ENCODE results near the gene SALL2. TPM values are rescaled to one million over a fixed set of nuclear protein-coding genes. Genes with fewer than 3 reads are reported as not detected.

The SALL2 gene
- total and polyA plus RNA-seq, 2 experiments from 2014 or later = 9.5 to 11.8 TPM

GRCh38 chr14:21520767-21521166 lies 5.4 kb downstream of the SALL2 start:
- no peaks in the 10 kb centered on the region for H3K36me3 ChIP-seq (replicated peaks; ENCODE audit: insufficient read depth, low read depth)
- H2AFZ ChIP-seq = no peak overlapping the region
- H3K27ac ChIP-seq = no peak overlapping the region
- H3K4me3 ChIP-seq = no peak overlapping the region
- 81% methylated on average over 1 of the region's 1 CpG for WGBS (ENCODE audit: low lambda C conversion rate, missing lambda C conversion rate)
- H3K4me1 ChIP-seq (ENCODE audit: insufficient read depth) = no peaks in the 10 kb centered on the region
- no peaks in the 10 kb centered on the region for H4K20me1 ChIP-seq (ENCODE audit: insufficient read depth, poor library complexity, severe bottlenecking)
- H3K9me2 ChIP-seq (replicated peaks; ENCODE audit: insufficient read depth) = no peaks in the 10 kb centered on the region
- H3K27me3 ChIP-seq = no peaks in the 10 kb centered on the region
- TF ChIP-seq EZH2phosphoT487 (IDR thresholded peaks at IDR 0.05; ENCODE audit: low read depth, severe bottlenecking, unreplicated experiment) = no peak
- DNase-seq (ENCODE audit: low spot score) = no peak
- H3K9me3 ChIP-seq (ENCODE audit: low read depth) = no peaks in the 10 kb centered on the region
- H3K4me2 ChIP-seq = no peak overlapping the region
- H3K79me2 ChIP-seq = peaks cover 5% of the 10 kb centered on the region

- DNase-seq (ENCODE audit: low spot score) = no peak
- Histone ChIP-seq H2AFZ (no peak overlapping the region), H3K4me3 (no peak overlapping the region), H3K4me2 (no peak overlapping the region), H3K4me1 (ENCODE audit: insufficient read depth) (no peaks in the 10 kb centered on the region), H3K9me2 (replicated peaks; ENCODE audit: insufficient read depth) (no peaks in the 10 kb centered on the region), H3K27me3 (no peaks in the 10 kb centered on the region), H3K36me3 (replicated peaks; ENCODE audit: insufficient read depth, low read depth) (no peaks in the 10 kb centered on the region), H4K20me1 (ENCODE audit: insufficient read depth, poor library complexity, severe bottlenecking) (no peaks in the 10 kb centered on the region), H3K27ac (no peak overlapping the region), H3K79me2 (no peaks in the 10 kb centered on the region), H3K9me3 (ENCODE audit: low read depth) (no peaks in the 10 kb centered on the region)
- WGBS (ENCODE audit: low lambda C conversion rate, missing lambda C conversion rate) = 83% methylated on average over 2 of the region's 2 CpGs
- TF ChIP-seq EZH2phosphoT487 (IDR thresholded peaks at IDR 0.05; ENCODE audit: low read depth, severe bottlenecking, unreplicated experiment) = no peak
- TF ChIP-seq CTCF (IDR thresholded peaks at IDR 0.05; ENCODE audit: poor library complexity) = no peak
- no peak for TF ChIP-seq EZH2 (IDR thresholded peaks at IDR 0.05; ENCODE audit: borderline replicate concordance)
Measured at GRCh38 chr14:21518725-21519124, 7.4 kb downstream of the SALL2 start.

- no peak overlapping the region for H3K27ac ChIP-seq
- H3K9me3 ChIP-seq (ENCODE audit: low read depth) = no peaks in the 10 kb centered on the region
- H2AFZ ChIP-seq = no peak overlapping the region
- DNase-seq (ENCODE audit: low spot score) = no peak
- no peaks in the 10 kb centered on the region for H3K27me3 ChIP-seq
- H3K4me1 ChIP-seq (ENCODE audit: insufficient read depth) = peaks cover 4% of the 10 kb centered on the region
- H3K4me2 ChIP-seq = no peak overlapping the region
- no peaks in the 10 kb centered on the region for H4K20me1 ChIP-seq (ENCODE audit: insufficient read depth, poor library complexity, severe bottlenecking)
- no peak overlapping the region for H3K4me3 ChIP-seq
- no peaks in the 10 kb centered on the region for H3K36me3 ChIP-seq (replicated peaks; ENCODE audit: insufficient read depth, low read depth)
- no peaks in the 10 kb centered on the region for H3K9me2 ChIP-seq (replicated peaks; ENCODE audit: insufficient read depth)
- WGBS (ENCODE audit: low lambda C conversion rate, missing lambda C conversion rate) = 94% methylated on average over 1 of the region's 1 CpG
- TF ChIP-seq CTCF (IDR thresholded peaks at IDR 0.05; ENCODE audit: poor library complexity) (no peak), EZH2 (IDR thresholded peaks at IDR 0.05; ENCODE audit: borderline replicate concordance) (no peak), EZH2phosphoT487 (IDR thresholded peaks at IDR 0.05; ENCODE audit: low read depth, severe bottlenecking, unreplicated experiment) (no peak)
- peaks cover 14% of the 10 kb centered on the region for H3K79me2 ChIP-seq
Measured at GRCh38 chr14:21514341-21514740, 11.8 kb downstream of the SALL2 start.

- Histone ChIP-seq H4K20me1 (ENCODE audit: insufficient read depth, poor library complexity, severe bottlenecking) (no peaks in the 10 kb centered on the region), H3K27ac (peak within 1 kb of the TSS; percentile 72), H3K4me2 (peak within 1 kb of the TSS; percentile 78), H3K36me3 (replicated peaks; ENCODE audit: insufficient read depth, low read depth) (no peaks in the 10 kb centered on the region), H2AFZ (peak within 1 kb of the TSS; percentile 73), H3K9me2 (replicated peaks; ENCODE audit: insufficient read depth) (no peaks in the 10 kb centered on the region), H3K4me3 (peak within 1 kb of the TSS; percentile 45), H3K79me2 (peaks cover 46% of the 10 kb centered on the region), H3K27me3 (no peaks in the 10 kb centered on the region), H3K4me1 (ENCODE audit: insufficient read depth) (peaks cover 4% of the 10 kb centered on the region), H3K9me3 (ENCODE audit: low read depth) (no peaks in the 10 kb centered on the region)
- DNase-seq (ENCODE audit: low spot score) = peak; percentile 98
- under 1% methylated on average over 53 of the region's 53 CpGs for WGBS (ENCODE audit: low lambda C conversion rate, missing lambda C conversion rate)
- TF ChIP-seq EZH2phosphoT487 (IDR thresholded peaks at IDR 0.05; ENCODE audit: low read depth, severe bottlenecking, unreplicated experiment) = no peak
- TF ChIP-seq EZH2 (IDR thresholded peaks at IDR 0.05; ENCODE audit: borderline replicate concordance) = no peak
- no peak for TF ChIP-seq CTCF (IDR thresholded peaks at IDR 0.05; ENCODE audit: poor library complexity)
Measured at GRCh38 chr14:21510735-21511657, 15.2 kb downstream of the SALL2 start, which contains the start of gene METTL3. METTL3 (minus strand) TSS chr14:21511340; CDS start chr14:21511223, 117 bp downstream.

Measured in hepatocyte (in vitro differentiated cells).